GM12878 (cell line): Measurements from ENCODE around the gene FAM229B. TPM values are rescaled to one million over a fixed set of nuclear protein-coding genes. Genes with fewer than 3 reads are reported as not detected.

Source experiments
- ATAC-seq: fragments of 200-7000 bp; cut with Tn5 transposase; 3 replicates; pipeline ENCODE4 v1.9.1; 2020; ENCODE audit warnings: mild to moderate bottlenecking, moderate library complexity
- BruUV-seq: library from RNA; stranded (reverse); fragments of 400-500 nt; replicated peaks from 2 replicates; lab custom pipeline; 2021; lab: Mats Ljungman, UMichigan
- CTCF ChIA-PET: fragments of 300-600 bp; sonication (Branson Sonifier 250); formaldehyde crosslinking; extraction: SDS; loops from one replicate; lab custom pipeline; 2021; ENCODE audit warnings: inconsistent platforms; lab: Yijun Ruan, JAX
- POLR2A ChIA-PET: fragments of 350-600 bp; formaldehyde crosslinking; extraction: SDS; loops from one replicate; lab custom pipeline; 2021; ENCODE audit warnings: inconsistent platforms; lab: Charles Lee
- RAD21 ChIA-PET: fragments of 300-600 bp; sonication (Branson Sonifier 250); formaldehyde crosslinking; loops from one replicate; lab custom pipeline; 2023; ENCODE audit warnings: antibody characterized with exemption; ENCODE audit not compliant: unreplicated experiment; lab: Charles Lee
- SMC1A ChIA-PET: fragments of 300-600 bp; sonication (Branson Sonifier 250); formaldehyde crosslinking; loops from one replicate; lab custom pipeline; 2023; ENCODE audit not compliant: unreplicated experiment, uncharacterized antibody; lab: Charles Lee
- DNase-seq: peaks from one replicate; pipeline ENCODE4 v3.0.0-alpha.2; 2011; ENCODE audit warnings: low read depth, low spot score
- FAIRE-seq: peaks from 3 replicates; lab custom pipeline; 2011; peaks lifted over from hg19 to GRCh38; lab: Jason Lieb, UNC
- H2AFZ ChIP-seq: 2 replicates; pipeline ENCODE4 v1.6.0; 2011; ENCODE audit warnings: low read depth, low read length, control low read depth; ENCODE audit not compliant: control insufficient read depth
- H3K27ac ChIP-seq: 2 replicates; pipeline ENCODE4 v1.5.1; 2011; ENCODE audit warnings: control low read depth; ENCODE audit not compliant: control insufficient read depth, insufficient read depth
- H3K27me3 ChIP-seq, 2 experiments: replicated peaks in 1 of 2; 2 replicates each; pipeline versions ENCODE4 v1.6.0 to v1.6.1; 2011; ENCODE audit warnings: low read length in 1 of 2; ENCODE audit not compliant: control insufficient read depth in 2 of 2, insufficient read depth in 2 of 2
- H3K36me3 ChIP-seq, 2 experiments: 2 replicates each; pipeline ENCODE4 v1.5.1; 2011; ENCODE audit warnings: low read length in 1 of 2; ENCODE audit not compliant: control insufficient read depth in 2 of 2, insufficient read depth in 2 of 2
- H3K4me1 ChIP-seq: 2 replicates; pipeline ENCODE4 v1.6.1; 2011; ENCODE audit warnings: mild to moderate bottlenecking, low read length, moderate library complexity, mixed read lengths; ENCODE audit not compliant: control insufficient read depth, insufficient read depth
- H3K4me2 ChIP-seq: 2 replicates; pipeline ENCODE4 v1.6.0; 2011; ENCODE audit warnings: control low read depth; ENCODE audit not compliant: control insufficient read depth, insufficient read depth
- H3K4me3 ChIP-seq: fragments of 200-600 bp; sonication (generic); 2 replicates; pipeline ENCODE4 v1.5.1; 2016
- H3K79me2 ChIP-seq: 2 replicates; pipeline ENCODE4 v1.6.0; 2011; ENCODE audit warnings: low read length; ENCODE audit not compliant: control insufficient read depth, insufficient read depth
- H3K9ac ChIP-seq: 2 replicates; pipeline ENCODE4 v1.8.0; 2011; ENCODE audit warnings: low read length, control low read depth, mixed read lengths; ENCODE audit not compliant: control insufficient read depth, insufficient read depth
- H3K9me3 ChIP-seq: replicated peaks from 3 replicates; pipeline ENCODE4 v1.5.1; 2011; ENCODE audit warnings: mild to moderate bottlenecking, low read length; ENCODE audit not compliant: control insufficient read depth, insufficient read depth
- H4K20me1 ChIP-seq: 2 replicates; pipeline ENCODE4 v1.6.0; 2011; ENCODE audit not compliant: control insufficient read depth, insufficient read depth
- CREM ChIP-seq: IDR thresholded peaks from 2 replicates; pipeline ENCODE4 v1.6.1; 2014; ENCODE audit warnings: antibody characterized with exemption, low read depth
- HDAC6 ChIP-seq: fragments of 200-600 bp; sonication (generic); IDR thresholded peaks from one replicate; pipeline ENCODE4 v1.8.0; 2017; ENCODE audit warnings: antibody characterized with exemption; ENCODE audit not compliant: unreplicated experiment
- NFYB ChIP-seq: IDR thresholded peaks from 2 replicates; pipeline ENCODE4 v1.6.1; 2011; ENCODE audit warnings: low read depth, mild to moderate bottlenecking, low read length, improper control_type of control experiment, moderate library complexity; ENCODE audit not compliant: insufficient read depth
- RBBP5 ChIP-seq: fragments of 200-600 bp; sonication (generic); conservative IDR thresholded peaks from 2 replicates; pipeline ENCODE4 v1.6.1; 2016
- TBL1XR1 ChIP-seq: IDR thresholded peaks from 2 replicates; pipeline ENCODE4 v1.6.1; 2012; ENCODE audit warnings: low read depth, low read length, improper control_type of control experiment
- ZNF592 ChIP-seq: fragments of 450-650 bp; IDR thresholded peaks from 2 replicates; pipeline ENCODE4 v1.6.1; 2017; ENCODE audit warnings: mild to moderate bottlenecking, moderate library complexity
- WGBS: methylation state at CpG from one replicate; pipeline ENCODE4 v1.1.6; 2016; ENCODE audit warnings: low lambda C conversion rate; ENCODE audit not compliant: insufficient replicate concordance, insufficient coverage; ENCODE audit errors: missing lambda C conversion rate; 5-methylcytosine and 5-hydroxymethylcytosine counted together
- in situ Hi-C: fragments of 300-500 bp; cut with MboI; formaldehyde crosslinking; loops from 9 replicates; pipeline ENCODE4 v1.14.3; 2018; ENCODE audit warnings: mixed read lengths
- intact Hi-C: fragments of 100-400 bp; cut with micrococcal nuclease; formaldehyde crosslinking; loops from one replicate; pipeline ENCODE4 v1.14.2; 2022; ENCODE audit not compliant: unreplicated experiment
- polyA plus RNA-seq, 11 experiments: library from polyadenylated mRNA; depleted of rRNA in 4 of 11; unstranded in 6 of 11; stranded (reverse) in 5 of 11; fragments of >200 nt; fragmentation: Nextera tagmentation in 4 of 11; fragmentation: Illumina TruSeq in 1 of 11; extraction: Ambion mirVana in 4 of 11; extraction: Trizol in 1 of 11; gene quantifications; 1 replicate in 1 of 11; 2 replicates in 10 of 11; pipeline versions ENCODE4 v1.2.1 to v1.2.3, GENCODE V29; 2011 to 2016; ENCODE audit warnings: inconsistent platforms in 2 of 11, missing spikeins in 2 of 11, low read depth in 1 of 11
- total RNA-seq, 4 experiments: library from RNA; depleted of rRNA in 3 of 4; stranded (reverse); fragments of >200 nt in 3 of 4; fragmentation: Illumina TruSeq in 1 of 4; extraction: Trizol in 1 of 4; gene quantifications; 2 replicates each; pipeline versions ENCODE4 v1.2.1 to v1.2.3, GENCODE V29; 2013 to 2021
- TF ChIP-seq, protein P1 (sequence below): fragments of 450-650 bp; formaldehyde crosslinking; IDR thresholded peaks from 2 replicates; pipeline ENCODE4 v1.4.0; 2020; ENCODE audit warnings: mild to moderate bottlenecking, moderate library complexity

FAM229B gene
- total and polyA plus RNA-seq, 10 of the 15 experiments (the other 5 are each of a cell fraction or from before 2014, with no cell fraction given), result 0.82 to 5.7 (median 3.1) TPM

GRCh38 chr6:112141707-112142106 is 54.3 kb downstream of the FAM229B start:
- peaks cover 0 to 3% of the 10 kb centered on the region in 2 experiments; a peak in 2 of 4 replicates for H3K27me3 ChIP-seq
- H3K4me1 ChIP-seq, result no peaks in the 10 kb centered on the region
- TF ChIP-seq, protein P1, sequence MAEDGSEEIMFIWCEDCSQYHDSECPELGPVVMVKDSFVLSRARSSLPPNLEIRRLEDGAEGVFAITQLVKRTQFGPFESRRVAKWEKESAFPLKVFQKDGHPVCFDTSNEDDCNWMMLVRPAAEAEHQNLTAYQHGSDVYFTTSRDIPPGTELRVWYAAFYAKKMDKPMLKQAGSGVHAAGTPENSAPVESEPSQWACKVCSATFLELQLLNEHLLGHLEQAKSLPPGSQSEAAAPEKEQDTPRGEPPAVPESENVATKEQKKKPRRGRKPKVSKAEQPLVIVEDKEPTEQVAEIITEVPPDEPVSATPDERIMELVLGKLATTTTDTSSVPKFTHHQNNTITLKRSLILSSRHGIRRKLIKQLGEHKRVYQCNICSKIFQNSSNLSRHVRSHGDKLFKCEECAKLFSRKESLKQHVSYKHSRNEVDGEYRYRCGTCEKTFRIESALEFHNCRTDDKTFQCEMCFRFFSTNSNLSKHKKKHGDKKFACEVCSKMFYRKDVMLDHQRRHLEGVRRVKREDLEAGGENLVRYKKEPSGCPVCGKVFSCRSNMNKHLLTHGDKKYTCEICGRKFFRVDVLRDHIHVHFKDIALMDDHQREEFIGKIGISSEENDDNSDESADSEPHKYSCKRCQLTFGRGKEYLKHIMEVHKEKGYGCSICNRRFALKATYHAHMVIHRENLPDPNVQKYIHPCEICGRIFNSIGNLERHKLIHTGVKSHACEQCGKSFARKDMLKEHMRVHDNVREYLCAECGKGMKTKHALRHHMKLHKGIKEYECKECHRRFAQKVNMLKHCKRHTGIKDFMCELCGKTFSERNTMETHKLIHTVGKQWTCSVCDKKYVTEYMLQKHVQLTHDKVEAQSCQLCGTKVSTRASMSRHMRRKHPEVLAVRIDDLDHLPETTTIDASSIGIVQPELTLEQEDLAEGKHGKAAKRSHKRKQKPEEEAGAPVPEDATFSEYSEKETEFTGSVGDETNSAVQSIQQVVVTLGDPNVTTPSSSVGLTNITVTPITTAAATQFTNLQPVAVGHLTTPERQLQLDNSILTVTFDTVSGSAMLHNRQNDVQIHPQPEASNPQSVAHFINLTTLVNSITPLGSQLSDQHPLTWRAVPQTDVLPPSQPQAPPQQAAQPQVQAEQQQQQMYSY (CRISPR knock-in tag), result no peak
- TF ChIP-seq TBL1XR1 (no peak), RBBP5 (no peak), CREM (no peak), HDAC6 (no peak), ZNF592 (no peak), NFYB (no peak)
- no peak overlapping the region for H3K4me2 ChIP-seq
- CTCF ChIA-PET, result no interaction called here
- FAIRE-seq, result no peak
- RAD21 ChIA-PET, result no interaction called here
- in situ Hi-C loops, result no loop called here
- H3K9me3 ChIP-seq, result no peaks in the 10 kb centered on the region
- no peak for DNase-seq
- WGBS, result 46% methylated on average over 2 of the region's 2 CpGs
- H4K20me1 ChIP-seq, result no peaks in the 10 kb centered on the region
- intact Hi-C loops, result no loop called here
- POLR2A ChIA-PET, result no interaction called here
- ATAC-seq, result no peak
- H3K9ac ChIP-seq, result no peak overlapping the region
- SMC1A ChIA-PET, result no interaction called here
- H3K36me3 ChIP-seq, result no peaks in the 10 kb centered on the region
- H3K79me2 ChIP-seq, result no peaks in the 10 kb centered on the region
- H3K4me3 ChIP-seq, result no peak overlapping the region
- H2AFZ ChIP-seq, result no peak overlapping the region
- BruUV-seq, result no TSS peak
- H3K27ac ChIP-seq, result no peak overlapping the region
